NCI-H1417 (cell line): Measurements from ENCODE around the gene IFI44L.

ENCODE experiments used
- DNase-seq, 3 experiments: peaks; one replicate each; lab custom pipeline; 2025; lab: John Stamatoyannopoulos, UW

Gene IFI44L

GRCh38 chr1:78619803-78620579 lies at the start of gene IFI44L:
Gene IFI44L (plus strand): TSS chr1:78620448. CDS start chr1:78627916, 7,468 bp downstream.
- no peak for DNase-seq

- no peak for DNase-seq
Observed at GRCh38 chr1:78570539-78570938, 49.7 kb upstream of the IFI44L start.

- no peak for DNase-seq
Observed at GRCh38 chr1:78577257-78578100, 42.8 kb upstream of the IFI44L start.

GRCh38 chr1:78586572-78586971 lies 33.7 kb upstream of the IFI44L start:
- no peak for DNase-seq

GRCh38 chr1:78587211-78587610 lies 33.0 kb upstream of the IFI44L start:
- no peak for DNase-seq

GRCh38 chr1:78591971-78592370 lies 28.3 kb upstream of the IFI44L start:
- no peak for DNase-seq

GRCh38 chr1:78599294-78599693 lies 21.0 kb upstream of the IFI44L start:
- DNase-seq = no peak

GRCh38 chr1:78601068-78601467 lies 19.2 kb upstream of the IFI44L start:
- peak in 2 of 3 experiments; percentile 38 to 85 for DNase-seq

GRCh38 chr1:78603206-78603605 lies 17.0 kb upstream of the IFI44L start:
- DNase-seq = no peak

- DNase-seq = no peak
Observed at GRCh38 chr1:78604643-78605042, 15.6 kb upstream of the IFI44L start.

- DNase-seq = peak in 1 of 3 experiments; percentile 13
Observed at GRCh38 chr1:78606274-78606673, 14.0 kb upstream of the IFI44L start.

- DNase-seq = peak in 1 of 3 experiments; percentile 45
Observed at GRCh38 chr1:78607334-78607927, 12.8 kb upstream of the IFI44L start.

- DNase-seq = no peak
Observed at GRCh38 chr1:78607944-78608343, 12.3 kb upstream of the IFI44L start.

GRCh38 chr1:78617615-78618026 lies 2.6 kb upstream of the IFI44L start:
- peak; percentile 64 to 87 (median 71) for DNase-seq

GRCh38 chr1:78619032-78619431 lies 1.2 kb upstream of the IFI44L start:
- no peak for DNase-seq

GRCh38 chr1:78619446-78619802 lies 824 bp upstream of the IFI44L start:
- no peak for DNase-seq

- no peak for DNase-seq
Observed at GRCh38 chr1:78620666-78621065, 418 bp downstream of the IFI44L start.

GRCh38 chr1:78622548-78622947 lies 2.3 kb downstream of the IFI44L start:
- DNase-seq = no peak

GRCh38 chr1:78624035-78624434 lies 3.8 kb downstream of the IFI44L start:
- no peak for DNase-seq

- no peak for DNase-seq
Observed at GRCh38 chr1:78627321-78627720, 7.1 kb downstream of the IFI44L start.

- DNase-seq = no peak
Observed at GRCh38 chr1:78630600-78630999, 10.4 kb downstream of the IFI44L start.

- no peak for DNase-seq
Observed at GRCh38 chr1:78633209-78633608, 13.0 kb downstream of the IFI44L start.

GRCh38 chr1:78640462-78640861 lies 20.2 kb downstream of the IFI44L start:
- DNase-seq = no peak
